HG03196 (cell line): ENCODE measurements around the gene SIPA1L2.

Source experiments
- ATAC-seq: cut with Tn5 transposase; IDR thresholded peaks from one replicate; pipeline ENCODE4 v1.9.1; 2021; ENCODE audit not compliant: unreplicated experiment

Gene SIPA1L2

GRCh38 chr1:232630047-232630893 is at the start of gene SIPA1L2:
SIPA1L2 (minus strand) TSS chr1:232630133; CDS start chr1:232515339, 114,794 bp downstream.
- ATAC-seq: peak; percentile 98

- ATAC-seq: no peak
Measured at GRCh38 chr1:232678185-232678886, 48.4 kb upstream of the SIPA1L2 start.

- ATAC-seq: no peak
Measured at GRCh38 chr1:232676307-232676706, 46.4 kb upstream of the SIPA1L2 start.

- no peak for ATAC-seq
Measured at GRCh38 chr1:232675898-232676297, 46.0 kb upstream of the SIPA1L2 start.

- ATAC-seq: no peak
Measured at GRCh38 chr1:232675260-232675659, 45.3 kb upstream of the SIPA1L2 start.

- ATAC-seq: no peak
Measured at GRCh38 chr1:232673256-232673655, 43.3 kb upstream of the SIPA1L2 start.

- ATAC-seq: no peak
Measured at GRCh38 chr1:232669981-232670747, 40.2 kb upstream of the SIPA1L2 start.

- ATAC-seq: no peak
Measured at GRCh38 chr1:232667778-232668165, 37.8 kb upstream of the SIPA1L2 start.

GRCh38 chr1:232667094-232667777 is 37.3 kb upstream of the SIPA1L2 start:
- no peak for ATAC-seq

GRCh38 chr1:232664844-232665777 is 35.2 kb upstream of the SIPA1L2 start:
- ATAC-seq: no peak

GRCh38 chr1:232662910-232663309 is 33.0 kb upstream of the SIPA1L2 start:
- no peak for ATAC-seq

- no peak for ATAC-seq
Measured at GRCh38 chr1:232658386-232658785, 28.5 kb upstream of the SIPA1L2 start.

- ATAC-seq: no peak
Measured at GRCh38 chr1:232657426-232658005, 27.6 kb upstream of the SIPA1L2 start.

GRCh38 chr1:232655746-232656085 is 25.8 kb upstream of the SIPA1L2 start:
- no peak for ATAC-seq

GRCh38 chr1:232655028-232655745 is 25.3 kb upstream of the SIPA1L2 start:
- ATAC-seq: peak; percentile 85

GRCh38 chr1:232653789-232654188 is 23.9 kb upstream of the SIPA1L2 start:
- no peak for ATAC-seq

GRCh38 chr1:232650845-232651244 is 20.9 kb upstream of the SIPA1L2 start:
- ATAC-seq: no peak

GRCh38 chr1:232650418-232650817 is 20.5 kb upstream of the SIPA1L2 start:
- ATAC-seq: no peak

GRCh38 chr1:232648316-232648715 is 18.4 kb upstream of the SIPA1L2 start:
- ATAC-seq: no peak
